Tibial nerve (tissue), 3 donors: ENCODE data around the gene PRKACB.

ENCODE experiments used
- CTCF ChIP-seq, 5 experiments: fragments of 200-600 bp in 3 of 5; fragments of 450-650 bp in 2 of 5; sonication (generic) in 3 of 5; IDR thresholded peaks; one replicate each; pipeline ENCODE4 v1.5.1; 2016 to 2019; ENCODE audit warnings: antibody characterized with exemption in 5 of 5, mild to moderate bottlenecking in 3 of 5, moderate library complexity in 2 of 5
- POLR2A ChIP-seq, 2 donors: fragments of 450-650 bp; IDR thresholded peaks; one replicate each; pipeline ENCODE4 v1.6.1; 2017; ENCODE audit warnings: antibody characterized with exemption in 2 of 2, mild to moderate bottlenecking in 2 of 2, moderate library complexity in 2 of 2

DNA sequence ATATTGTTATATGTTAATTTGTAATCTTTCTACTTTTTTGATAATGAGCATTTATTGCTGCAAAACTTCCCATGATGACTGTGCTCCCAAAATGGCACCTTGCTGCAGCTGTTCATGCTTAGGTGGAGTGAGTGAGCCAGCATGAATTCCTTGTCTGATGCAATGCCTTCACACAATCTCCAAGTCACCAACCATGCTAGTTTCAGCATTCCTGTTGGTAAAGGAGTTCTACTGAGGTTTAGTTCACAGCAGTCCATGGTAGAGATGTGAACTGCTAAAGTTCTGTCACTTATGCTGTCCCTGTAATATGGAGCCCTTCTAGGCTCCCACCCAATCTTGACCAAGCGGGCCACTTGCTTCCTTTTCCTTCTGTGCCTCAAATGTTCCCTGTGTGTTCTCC lies 26.2 kb upstream of the PRKACB start:
- no peak for TF ChIP-seq CTCF (IDR thresholded peaks at IDR 0.05)
- no peak for TF ChIP-seq POLR2A (IDR thresholded peaks at IDR 0.05)
